Karpas-422 (cell line): ENCODE measurements around the gene CTIF. TPM values are rescaled to one million over a fixed set of nuclear protein-coding genes. Genes with fewer than 3 reads are reported as not detected.

ENCODE experiments used
- DNase-seq: peaks from one replicate; pipeline ENCODE4 v3.0.0-alpha.2; 2015
- H2AFZ ChIP-seq: fragments of 200-600 bp; sonication (generic); 2 replicates; pipeline ENCODE4 v1.6.1; 2014; ENCODE audit warnings: antibody characterized with exemption, low read length, mixed read lengths
- H3K27ac ChIP-seq: fragments of 200-600 bp; sonication (generic); 2 replicates; pipeline ENCODE4 v1.5.1; 2014; ENCODE audit warnings: mild to moderate bottlenecking, low read length, moderate library complexity
- H3K27me3 ChIP-seq: fragments of 200-600 bp; sonication (generic); 2 replicates; pipeline ENCODE4 v1.6.1; 2014; ENCODE audit warnings: low read length, mixed read lengths
- H3K36me3 ChIP-seq: fragments of 200-600 bp; sonication (generic); 2 replicates; pipeline ENCODE4 v1.6.1; 2014; ENCODE audit warnings: low read length, mixed read lengths; ENCODE audit not compliant: insufficient read depth
- H3K4me1 ChIP-seq: fragments of 200-600 bp; sonication (generic); 2 replicates; pipeline ENCODE4 v1.6.1; 2014; ENCODE audit warnings: mild to moderate bottlenecking, low read length, mixed read lengths
- H3K4me2 ChIP-seq: fragments of 200-600 bp; sonication (generic); 2 replicates; pipeline ENCODE4 v1.6.1; 2014; ENCODE audit warnings: low read length, low read depth, mild to moderate bottlenecking; ENCODE audit not compliant: poor library complexity, severe bottlenecking
- H3K4me3 ChIP-seq: fragments of 200-600 bp; sonication (generic); 2 replicates; pipeline ENCODE4 v1.5.1; 2014; ENCODE audit warnings: mild to moderate bottlenecking, antibody characterized with exemption, low read length, mixed read lengths
- H3K79me2 ChIP-seq: fragments of 200-600 bp; sonication (generic); 2 replicates; pipeline ENCODE4 v1.6.1; 2014; ENCODE audit warnings: mild to moderate bottlenecking, low read length, mixed read lengths
- H3K9ac ChIP-seq: fragments of 200-600 bp; sonication (generic); 2 replicates; pipeline ENCODE4 v1.6.0; 2014; ENCODE audit warnings: low read length
- H3K9me2 ChIP-seq: fragments of 200-600 bp; sonication (generic), shearing (Covaris generic); replicated peaks from 2 replicates; pipeline ENCODE4 v1.6.0; 2014; ENCODE audit warnings: mild to moderate bottlenecking, low read length, moderate library complexity; ENCODE audit not compliant: insufficient read depth
- H3K9me3 ChIP-seq: fragments of 300-700, 200-600 bp; sonication (generic); 2 replicates; pipeline ENCODE4 v1.6.1; 2014; ENCODE audit warnings: low read length, mixed read lengths
- H4K20me1 ChIP-seq: fragments of 200-600 bp; sonication (generic); 2 replicates; pipeline ENCODE4 v1.6.1; 2014; ENCODE audit warnings: mild to moderate bottlenecking, antibody characterized with exemption, low read length, low read depth; ENCODE audit not compliant: insufficient read depth
- total RNA-seq: library from RNA; depleted of rRNA; stranded (reverse); fragments of >200 nt; shearing (Covaris generic); gene quantifications from 2 replicates; pipeline ENCODE4 v1.2.3, GENCODE V29; 2014; ENCODE audit warnings: low replicate concordance

The CTIF gene
- total RNA-seq, 1 experiment from 2014 or later, result 0.60 TPM

DNA sequence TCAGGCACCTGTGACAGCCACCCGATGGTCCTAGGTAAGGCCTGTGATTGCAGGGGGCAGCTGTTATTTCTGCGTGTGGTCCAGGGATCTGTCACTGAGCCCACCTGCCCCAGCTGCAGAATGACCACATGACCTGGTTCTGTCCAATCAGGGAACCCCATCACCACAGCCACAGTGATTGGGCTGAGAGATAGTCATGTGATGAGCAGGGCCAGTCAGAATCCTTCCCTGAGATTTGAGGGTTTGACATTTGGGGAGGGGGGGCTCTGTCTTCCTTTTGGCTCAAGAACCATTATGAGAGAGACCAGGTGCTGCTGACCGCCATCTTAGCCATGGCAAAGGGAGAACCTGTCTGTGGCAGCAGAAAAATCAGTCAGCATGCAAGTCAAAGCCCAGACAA, 264.7 kb downstream of the CTIF start:
- no peaks in the 10 kb centered on the region for H4K20me1 ChIP-seq
- H3K9ac ChIP-seq, result no peak overlapping the region
- H3K9me3 ChIP-seq, result no peaks in the 10 kb centered on the region
- H3K79me2 ChIP-seq, result no peaks in the 10 kb centered on the region
- no peak overlapping the region for H3K4me3 ChIP-seq
- no peak for DNase-seq
- no peak overlapping the region for H2AFZ ChIP-seq
- H3K9me2 ChIP-seq, result no peaks in the 10 kb centered on the region
- H3K4me2 ChIP-seq, result no peak overlapping the region
- H3K36me3 ChIP-seq, result no peaks in the 10 kb centered on the region
- peaks cover 2% of the 10 kb centered on the region for H3K4me1 ChIP-seq
- H3K27ac ChIP-seq, result no peak overlapping the region
- H3K27me3 ChIP-seq, result 0 out of 2 replicates have a peak, but pooled peaks cover 2% of the 10 kb centered on the region

GRCh38 chr18:48803951-48804855, 265.4 kb downstream of the CTIF start:
- no peak overlapping the region for H3K27ac ChIP-seq
- no peaks in the 10 kb centered on the region for H3K79me2 ChIP-seq
- H3K9ac ChIP-seq, result no peak overlapping the region
- H3K4me2 ChIP-seq, result no peak overlapping the region
- no peaks in the 10 kb centered on the region for H3K36me3 ChIP-seq
- no peak overlapping the region for H3K4me3 ChIP-seq
- peaks cover 2% of the 10 kb centered on the region; the same call in 1 of the 2 replicates for H3K27me3 ChIP-seq
- H2AFZ ChIP-seq, result no peak overlapping the region
- no peak for DNase-seq
- no peaks in the 10 kb centered on the region for H3K9me2 ChIP-seq
- no peaks in the 10 kb centered on the region for H4K20me1 ChIP-seq
- H3K4me1 ChIP-seq, result no peaks in the 10 kb centered on the region; the same call in 1 of the 2 replicates
- H3K9me3 ChIP-seq, result no peaks in the 10 kb centered on the region

DNA sequence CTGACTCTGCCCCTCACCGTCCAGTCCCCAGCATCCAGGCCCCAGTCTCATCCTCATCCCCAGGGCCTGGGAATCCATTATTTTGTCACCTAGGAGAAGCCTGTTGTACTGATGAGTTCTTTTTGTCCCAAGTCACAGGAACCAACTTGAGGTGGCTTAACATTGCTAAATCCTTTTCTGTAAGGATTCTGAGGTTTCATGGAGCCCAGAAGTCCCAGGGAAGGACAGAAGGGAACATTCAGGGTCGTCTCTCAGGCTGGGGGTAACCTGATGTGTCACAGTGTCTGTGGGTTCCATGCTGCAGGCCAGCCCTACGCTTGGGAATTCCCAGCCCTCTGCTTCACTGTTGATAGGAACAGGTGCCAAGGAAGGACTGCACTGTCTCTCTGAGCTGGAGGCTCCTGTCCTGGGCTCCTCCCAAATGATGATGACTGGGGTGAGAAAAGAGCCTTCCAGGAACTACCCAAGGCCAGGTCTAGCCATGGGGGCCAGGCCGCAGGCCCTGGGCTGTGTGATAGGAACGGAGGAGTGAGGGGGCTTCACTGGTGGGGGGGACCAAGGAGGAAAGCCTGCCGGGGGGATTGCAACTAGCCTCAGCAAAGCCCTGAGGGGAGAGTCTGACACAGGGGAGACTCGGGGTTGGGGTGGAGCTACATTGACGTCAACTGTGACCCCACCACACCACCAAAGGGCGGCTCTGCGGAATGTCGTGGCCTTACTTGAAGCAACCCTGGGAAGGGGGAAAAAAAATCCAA, 266.2 kb downstream of the CTIF start:
- Histone ChIP-seq H3K9me2 (no peaks in the 10 kb centered on the region), H3K4me1 (no peaks in the 10 kb centered on the region), H3K79me2 (no peaks in the 10 kb centered on the region), H3K4me3 (no peak overlapping the region), H3K27me3 (peaks cover 2% of the 10 kb centered on the region; the same call in 1 of the 2 replicates), H3K9me3 (no peaks in the 10 kb centered on the region), H3K27ac (no peak overlapping the region), H3K4me2 (no peak overlapping the region), H3K36me3 (no peaks in the 10 kb centered on the region), H3K9ac (no peak overlapping the region), H4K20me1 (no peaks in the 10 kb centered on the region), H2AFZ (no peak overlapping the region)
- no peak for DNase-seq

DNA sequence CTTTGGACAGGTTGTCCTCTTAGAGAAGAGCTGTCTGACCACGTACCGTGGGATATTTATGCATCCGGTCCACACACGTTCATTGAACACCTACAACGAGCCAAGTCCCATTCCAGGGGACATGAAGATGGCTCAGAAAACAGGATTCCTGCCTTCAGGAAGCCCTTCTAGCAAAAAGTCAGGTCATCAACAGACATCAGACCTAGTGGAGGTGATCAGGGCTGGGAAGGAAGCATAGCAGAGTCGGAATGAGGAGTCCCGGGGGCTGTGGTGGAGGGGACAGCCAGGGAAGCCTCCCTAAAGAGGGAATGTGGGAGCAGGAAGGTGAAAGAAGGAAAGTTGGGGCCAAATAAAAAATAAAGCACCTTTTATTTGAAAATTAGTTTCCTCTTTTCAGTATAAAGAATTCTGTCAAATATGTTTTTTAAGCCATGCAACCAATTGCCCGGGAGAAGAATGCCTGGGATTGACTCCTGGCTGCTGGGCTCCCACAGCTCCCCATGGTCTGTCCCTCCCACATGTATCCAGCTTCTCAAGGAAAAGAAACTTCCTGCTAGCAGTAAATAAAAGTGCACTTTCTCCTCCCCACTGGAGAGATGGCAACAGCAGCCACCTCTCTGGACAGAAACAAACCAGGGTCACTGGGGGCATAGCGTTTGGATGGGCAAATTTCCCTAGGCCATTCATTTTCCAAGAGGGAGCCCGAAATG, 267.1 kb downstream of the CTIF start:
- no peak overlapping the region for H3K4me2 ChIP-seq
- no peaks in the 10 kb centered on the region for H4K20me1 ChIP-seq
- no peaks in the 10 kb centered on the region for H3K9me2 ChIP-seq
- no peak overlapping the region for H3K4me3 ChIP-seq
- H3K27me3 ChIP-seq, result peaks cover 2% of the 10 kb centered on the region; the same call in 1 of the 2 replicates
- no peaks in the 10 kb centered on the region for H3K36me3 ChIP-seq
- no peak for DNase-seq
- no peaks in the 10 kb centered on the region for H3K79me2 ChIP-seq
- no peaks in the 10 kb centered on the region for H3K4me1 ChIP-seq
- no peak overlapping the region for H3K9ac ChIP-seq
- no peaks in the 10 kb centered on the region for H3K9me3 ChIP-seq
- H3K27ac ChIP-seq, result no peak overlapping the region
- H2AFZ ChIP-seq, result no peak overlapping the region

- Histone ChIP-seq H2AFZ (no peak overlapping the region), H4K20me1 (no peaks in the 10 kb centered on the region), H3K9me3 (no peaks in the 10 kb centered on the region), H3K27me3 (peaks cover 2% of the 10 kb centered on the region; the same call in 1 of the 2 replicates), H3K9me2 (no peaks in the 10 kb centered on the region), H3K4me3 (no peak overlapping the region), H3K9ac (no peak overlapping the region), H3K79me2 (no peaks in the 10 kb centered on the region), H3K36me3 (no peaks in the 10 kb centered on the region), H3K4me2 (no peak overlapping the region), H3K27ac (no peak overlapping the region), H3K4me1 (no peaks in the 10 kb centered on the region)
- no peak for DNase-seq
Observed at GRCh38 chr18:48806551-48807261, 267.9 kb downstream of the CTIF start.

GRCh38 chr18:48808476-48808875, 269.6 kb downstream of the CTIF start:
- Histone ChIP-seq H3K4me3 (no peak overlapping the region), H3K27me3 (no peaks in the 10 kb centered on the region; the same call in 1 of the 2 replicates), H3K9me3 (no peaks in the 10 kb centered on the region), H2AFZ (no peak overlapping the region), H3K36me3 (no peaks in the 10 kb centered on the region), H3K27ac (no peak overlapping the region), H3K4me2 (no peak overlapping the region), H4K20me1 (no peaks in the 10 kb centered on the region), H3K9me2 (no peaks in the 10 kb centered on the region), H3K9ac (no peak overlapping the region), H3K4me1 (no peaks in the 10 kb centered on the region), H3K79me2 (no peaks in the 10 kb centered on the region)
- DNase-seq, result no peak

- Histone ChIP-seq H3K4me2 (no peak overlapping the region), H3K9me3 (no peaks in the 10 kb centered on the region), H3K9ac (no peak overlapping the region), H2AFZ (no peak overlapping the region), H3K79me2 (no peaks in the 10 kb centered on the region), H3K27ac (no peak overlapping the region), H3K27me3 (no peaks in the 10 kb centered on the region; the same call in 1 of the 2 replicates), H4K20me1 (no peaks in the 10 kb centered on the region), H3K36me3 (no peaks in the 10 kb centered on the region), H3K4me3 (no peak overlapping the region), H3K4me1 (no peaks in the 10 kb centered on the region), H3K9me2 (no peaks in the 10 kb centered on the region)
- DNase-seq, result no peak
Observed at GRCh38 chr18:48809365-48809764, 270.5 kb downstream of the CTIF start.
